Astrocyte (in vitro differentiated cells and primary cell): Measurements from ENCODE around the gene VGLL4. TPM values are rescaled to one million over a fixed set of nuclear protein-coding genes. Genes with fewer than 3 reads are reported as not detected.

Source experiments
- DNase-seq: peaks from one replicate; pipeline ENCODE4 v3.0.0-alpha.2; 2010; ENCODE audit warnings: low read depth
- FAIRE-seq: peaks from 2 replicates; lab custom pipeline; 2011; peaks lifted over from hg19 to GRCh38; lab: Jason Lieb, UNC
- H2AFZ ChIP-seq: 2 replicates; pipeline ENCODE4 v1.6.0; 2012; ENCODE audit warnings: low read depth, low read length, inconsistent platforms
- H3K27ac ChIP-seq: 2 replicates; pipeline ENCODE4 v1.5.1; 2011; ENCODE audit warnings: low read depth, low read length, inconsistent platforms
- H3K27me3 ChIP-seq: 2 replicates; pipeline ENCODE4 v1.6.0; 2011; ENCODE audit warnings: low read length, inconsistent platforms; ENCODE audit not compliant: insufficient read depth
- H3K36me3 ChIP-seq: 2 replicates; pipeline ENCODE4 v1.5.1; 2011; ENCODE audit warnings: low read length, inconsistent platforms; ENCODE audit not compliant: insufficient read depth
- H3K4me1 ChIP-seq: 2 replicates; pipeline ENCODE4 v1.5.1; 2011; ENCODE audit warnings: low read length, inconsistent platforms; ENCODE audit not compliant: insufficient read depth
- H3K4me2 ChIP-seq: 2 replicates; pipeline ENCODE4 v1.6.0; 2012; ENCODE audit warnings: low read length, inconsistent platforms
- H3K4me3 ChIP-seq: 2 replicates; pipeline ENCODE4 v1.5.1; 2011; ENCODE audit warnings: low read depth, mild to moderate bottlenecking, low read length, inconsistent platforms; ENCODE audit not compliant: insufficient read depth
- H3K79me2 ChIP-seq: 2 replicates; pipeline ENCODE4 v1.6.0; 2012; ENCODE audit warnings: mild to moderate bottlenecking, low read length, inconsistent platforms; ENCODE audit not compliant: insufficient read depth
- H3K9ac ChIP-seq: 2 replicates; pipeline ENCODE4 v1.6.0; 2012; ENCODE audit warnings: mild to moderate bottlenecking, low read length, inconsistent platforms
- H3K9me3 ChIP-seq: 2 replicates; pipeline ENCODE4 v1.5.1; 2012; ENCODE audit warnings: low read depth, mild to moderate bottlenecking, low read length, inconsistent platforms; ENCODE audit not compliant: insufficient read depth
- H4K20me1 ChIP-seq: 2 replicates; pipeline ENCODE4 v1.6.0; 2012; ENCODE audit warnings: low read length, inconsistent platforms; ENCODE audit not compliant: insufficient read depth
- H3K27ac Mint-ChIP-seq: one replicate; pipeline ENCODE4 v1.8.0; 2021; ENCODE audit warnings: mild to moderate bottlenecking, mixed read lengths; ENCODE audit not compliant: unreplicated experiment
- H3K27me3 Mint-ChIP-seq: one replicate; pipeline ENCODE4 v1.8.0; 2021; ENCODE audit warnings: low read depth, mixed read lengths; ENCODE audit not compliant: unreplicated experiment
- H3K36me3 Mint-ChIP-seq: one replicate; pipeline ENCODE4 v1.8.0; 2021; ENCODE audit warnings: low read depth, mixed read lengths; ENCODE audit not compliant: unreplicated experiment
- H3K4me1 Mint-ChIP-seq: one replicate; pipeline ENCODE4 v1.8.0; 2021; ENCODE audit warnings: low read depth, mixed read lengths; ENCODE audit not compliant: unreplicated experiment
- H3K4me3 Mint-ChIP-seq: one replicate; pipeline ENCODE4 v1.8.0; 2021; ENCODE audit warnings: mild to moderate bottlenecking, moderate library complexity, mixed read lengths; ENCODE audit not compliant: unreplicated experiment
- H3K9me3 Mint-ChIP-seq: one replicate; pipeline ENCODE4 v1.8.0; 2021; ENCODE audit warnings: mild to moderate bottlenecking, mixed read lengths; ENCODE audit not compliant: unreplicated experiment
- CTCF ChIP-seq: IDR thresholded peaks from 2 replicates; pipeline ENCODE4 v1.5.1; 2011; ENCODE audit warnings: low read depth, mild to moderate bottlenecking, inconsistent platforms, low read length, moderate library complexity; ENCODE audit not compliant: insufficient read depth
- EZH2 ChIP-seq: IDR thresholded peaks from 2 replicates; pipeline ENCODE4 v1.6.1; 2012; ENCODE audit warnings: mild to moderate bottlenecking, low read length, inconsistent platforms; ENCODE audit not compliant: insufficient read depth
- total RNA-seq: library from RNA; stranded (reverse); gene quantifications from 2 replicates; pipeline ENCODE4 v1.2.1, GENCODE V29; 2021

Gene VGLL4
- total RNA-seq, 1 donor from 2014 or later, result 70.3 TPM

- Mint-ChIP-seq H3K36me3 (peaks cover 10% of the 10 kb centered on the region), H3K4me3 (no peak overlapping the region), H3K4me1 (peaks cover 82% of the 10 kb centered on the region), H3K9me3 (no peaks in the 10 kb centered on the region), H3K27ac (no peak overlapping the region), H3K27me3 (no peaks in the 10 kb centered on the region)
- Histone ChIP-seq H3K27ac (no peak overlapping the region), H4K20me1 (peaks cover 96% of the 10 kb centered on the region), H3K4me2 (no peak overlapping the region), H3K4me3 (no peak overlapping the region), H3K4me1 (peaks cover 48% of the 10 kb centered on the region), H2AFZ (no peak overlapping the region), H3K9me3 (no peaks in the 10 kb centered on the region), H3K27me3 (no peaks in the 10 kb centered on the region), H3K79me2 (peaks cover 99% of the 10 kb centered on the region), H3K36me3 (peaks cover 9% of the 10 kb centered on the region), H3K9ac (no peak overlapping the region)
- TF ChIP-seq CTCF, result no peak
- FAIRE-seq (no peak), DNase-seq (no peak)
Measured at GRCh38 chr3:11584570-11584969, 59.1 kb downstream of the VGLL4 start.

GRCh38 chr3:11583638-11584046 lies 60.1 kb downstream of the VGLL4 start:
- H4K20me1 ChIP-seq, result peaks cover 94% of the 10 kb centered on the region
- FAIRE-seq (no peak), DNase-seq (peak; percentile 50)
- peaks cover 43% of the 10 kb centered on the region for H3K4me1 ChIP-seq
- H3K79me2 ChIP-seq, result peaks cover 98% of the 10 kb centered on the region
- no peaks in the 10 kb centered on the region for H3K9me3 ChIP-seq
- Mint-ChIP-seq H3K9me3 (no peaks in the 10 kb centered on the region), H3K36me3 (peaks cover 8% of the 10 kb centered on the region), H3K27ac (no peak overlapping the region), H3K4me3 (peak overlapping the region; percentile 51), H3K4me1 (peaks cover 72% of the 10 kb centered on the region), H3K27me3 (no peaks in the 10 kb centered on the region)
- peak overlapping the region; percentile 81 for H3K9ac ChIP-seq
- peak overlapping the region; percentile 77 for H3K27ac ChIP-seq
- peaks cover 7% of the 10 kb centered on the region for H3K36me3 ChIP-seq
- no peaks in the 10 kb centered on the region for H3K27me3 ChIP-seq
- no peak overlapping the region for H2AFZ ChIP-seq
- H3K4me2 ChIP-seq, result peak overlapping the region; percentile 90
- TF ChIP-seq CTCF (no peak), EZH2 (no peak)
- H3K4me3 ChIP-seq, result no peak overlapping the region

- Histone ChIP-seq H3K9ac (peak overlapping the region; percentile 81), H3K36me3 (peaks cover 7% of the 10 kb centered on the region), H3K4me1 (peaks cover 43% of the 10 kb centered on the region), H3K9me3 (no peaks in the 10 kb centered on the region), H4K20me1 (peaks cover 91% of the 10 kb centered on the region), H3K27me3 (no peaks in the 10 kb centered on the region), H3K27ac (peak overlapping the region; percentile 77), H3K79me2 (peaks cover 98% of the 10 kb centered on the region), H2AFZ (no peak overlapping the region), H3K4me3 (no peak overlapping the region), H3K4me2 (peak overlapping the region; percentile 90)
- Mint-ChIP-seq H3K9me3 (no peaks in the 10 kb centered on the region), H3K36me3 (peaks cover 8% of the 10 kb centered on the region), H3K4me1 (peaks cover 68% of the 10 kb centered on the region), H3K27ac (no peak overlapping the region), H3K27me3 (no peaks in the 10 kb centered on the region), H3K4me3 (no peak overlapping the region)
- DNase-seq (no peak), FAIRE-seq (no peak)
- TF ChIP-seq EZH2, result no peak
- TF ChIP-seq CTCF, result no peak
Measured at GRCh38 chr3:11583235-11583634, 60.5 kb downstream of the VGLL4 start.
